ENCODE measurements around the gene FTO.

FTO gene

DNA sequence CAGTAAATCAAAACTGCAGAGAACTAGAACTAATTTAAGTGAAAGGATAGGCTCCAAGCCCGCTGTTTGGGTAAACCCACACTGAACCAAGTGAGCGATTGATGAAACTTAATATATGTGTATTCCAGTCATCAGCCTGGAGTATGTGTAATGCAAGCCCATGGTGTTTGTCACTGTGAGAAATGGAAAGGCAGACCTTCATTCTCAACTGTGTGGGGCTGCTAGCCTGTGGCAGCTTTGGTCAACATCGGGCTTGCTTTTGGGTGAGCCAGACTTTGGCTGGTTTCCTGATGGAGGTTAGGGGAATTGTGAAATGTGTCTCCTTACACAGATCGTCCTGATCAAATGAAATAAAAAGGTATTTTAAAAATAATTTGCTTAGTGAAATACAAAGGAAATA, 302.7 kb downstream of the FTO start:
- no peak for TF ChIP-seq POLR2AphosphoS5 (IDR thresholded peaks at IDR 0.05; ENCODE audit: low read depth, low read length)
- TF ChIP-seq TAF1 (IDR thresholded peaks at IDR 0.05; ENCODE audit: borderline replicate concordance, insufficient read depth, low read length): no peak
- TF ChIP-seq, protein P1, sequence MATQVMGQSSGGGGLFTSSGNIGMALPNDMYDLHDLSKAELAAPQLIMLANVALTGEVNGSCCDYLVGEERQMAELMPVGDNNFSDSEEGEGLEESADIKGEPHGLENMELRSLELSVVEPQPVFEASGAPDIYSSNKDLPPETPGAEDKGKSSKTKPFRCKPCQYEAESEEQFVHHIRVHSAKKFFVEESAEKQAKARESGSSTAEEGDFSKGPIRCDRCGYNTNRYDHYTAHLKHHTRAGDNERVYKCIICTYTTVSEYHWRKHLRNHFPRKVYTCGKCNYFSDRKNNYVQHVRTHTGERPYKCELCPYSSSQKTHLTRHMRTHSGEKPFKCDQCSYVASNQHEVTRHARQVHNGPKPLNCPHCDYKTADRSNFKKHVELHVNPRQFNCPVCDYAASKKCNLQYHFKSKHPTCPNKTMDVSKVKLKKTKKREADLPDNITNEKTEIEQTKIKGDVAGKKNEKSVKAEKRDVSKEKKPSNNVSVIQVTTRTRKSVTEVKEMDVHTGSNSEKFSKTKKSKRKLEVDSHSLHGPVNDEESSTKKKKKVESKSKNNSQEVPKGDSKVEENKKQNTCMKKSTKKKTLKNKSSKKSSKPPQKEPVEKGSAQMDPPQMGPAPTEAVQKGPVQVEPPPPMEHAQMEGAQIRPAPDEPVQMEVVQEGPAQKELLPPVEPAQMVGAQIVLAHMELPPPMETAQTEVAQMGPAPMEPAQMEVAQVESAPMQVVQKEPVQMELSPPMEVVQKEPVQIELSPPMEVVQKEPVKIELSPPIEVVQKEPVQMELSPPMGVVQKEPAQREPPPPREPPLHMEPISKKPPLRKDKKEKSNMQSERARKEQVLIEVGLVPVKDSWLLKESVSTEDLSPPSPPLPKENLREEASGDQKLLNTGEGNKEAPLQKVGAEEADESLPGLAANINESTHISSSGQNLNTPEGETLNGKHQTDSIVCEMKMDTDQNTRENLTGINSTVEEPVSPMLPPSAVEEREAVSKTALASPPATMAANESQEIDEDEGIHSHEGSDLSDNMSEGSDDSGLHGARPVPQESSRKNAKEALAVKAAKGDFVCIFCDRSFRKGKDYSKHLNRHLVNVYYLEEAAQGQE (IDR thresholded peaks at IDR 0.05; ENCODE audit: insufficient read depth in 1 of 2, low read depth in 2 of 2, low read length in 2 of 2): no peak
- no peak for TF ChIP-seq FOXP2 (optimal IDR thresholded peaks at IDR 0.05; ENCODE audit: borderline replicate concordance, extremely low read depth, extremely low read length, insufficient read depth)
- TF ChIP-seq SIN3A (IDR thresholded peaks at IDR 0.05; ENCODE audit: borderline replicate concordance, insufficient read depth, low read length): no peak

DNA sequence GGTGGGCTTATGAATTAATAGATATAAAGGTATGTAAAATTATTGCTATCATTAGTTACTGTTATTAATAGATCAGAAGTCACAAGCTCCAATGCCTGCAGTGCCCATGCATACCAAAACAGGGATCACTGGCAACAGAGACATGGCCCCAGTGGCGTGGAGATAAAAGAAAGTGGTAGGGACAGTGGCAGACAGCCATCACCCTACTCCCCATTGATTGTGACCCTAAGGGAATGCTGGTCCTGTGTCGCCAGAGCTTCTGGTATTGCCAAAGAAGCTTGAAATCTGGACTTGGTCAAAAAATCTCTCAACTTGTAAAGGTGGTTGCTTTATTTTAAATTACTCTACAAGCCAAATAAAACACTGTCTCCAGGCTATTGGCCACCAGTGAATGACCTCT, 303.5 kb downstream of the FTO start:
- TF ChIP-seq SIN3A (IDR thresholded peaks at IDR 0.05; ENCODE audit: borderline replicate concordance, insufficient read depth, low read length) (no peak), FOXP2 (optimal IDR thresholded peaks at IDR 0.05; ENCODE audit: borderline replicate concordance, extremely low read depth, extremely low read length, insufficient read depth) (no peak), POLR2AphosphoS5 (IDR thresholded peaks at IDR 0.05; ENCODE audit: low read depth, low read length) (no peak), TAF1 (IDR thresholded peaks at IDR 0.05; ENCODE audit: borderline replicate concordance, insufficient read depth, low read length) (no peak)
- TF ChIP-seq, protein P1 (IDR thresholded peaks at IDR 0.05; ENCODE audit: insufficient read depth in 1 of 2, low read depth in 2 of 2, low read length in 2 of 2): no peak

DNA sequence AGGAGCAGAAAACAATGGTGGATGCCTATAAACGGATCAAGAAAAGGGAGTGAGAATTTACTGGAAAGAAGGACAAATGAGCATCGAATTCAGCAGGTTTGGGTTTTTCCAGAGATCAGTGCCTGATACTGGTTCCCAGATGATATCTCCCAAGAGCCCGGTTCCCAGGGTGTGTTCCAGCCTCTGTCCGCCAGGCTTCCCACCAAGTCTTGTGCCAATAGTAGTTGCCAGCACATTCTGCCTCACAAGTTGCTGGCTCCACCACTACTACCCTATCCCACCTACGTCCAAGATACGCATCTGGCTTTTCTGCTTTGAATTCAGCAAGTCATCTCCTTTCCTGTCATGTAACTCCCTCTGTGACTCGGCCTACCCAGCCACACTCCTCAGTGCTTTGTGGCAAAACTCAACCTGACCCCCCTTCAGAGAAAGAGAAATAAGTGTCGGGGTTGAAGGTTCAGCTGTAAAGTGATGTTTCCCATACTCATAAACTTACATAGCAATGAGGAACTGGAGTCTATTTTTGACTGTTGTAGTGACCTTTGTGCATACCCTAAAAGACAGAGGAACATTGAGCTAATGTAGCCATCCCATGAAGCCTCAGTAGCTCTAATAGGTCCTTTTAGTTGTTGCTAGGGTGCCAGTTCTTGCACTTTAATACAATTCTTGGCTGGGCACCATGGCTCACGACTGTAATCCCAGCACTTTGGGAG, 305.7 kb downstream of the FTO start:
- TF ChIP-seq SIN3A (IDR thresholded peaks at IDR 0.05; ENCODE audit: borderline replicate concordance, insufficient read depth, low read length): no peak

DNA sequence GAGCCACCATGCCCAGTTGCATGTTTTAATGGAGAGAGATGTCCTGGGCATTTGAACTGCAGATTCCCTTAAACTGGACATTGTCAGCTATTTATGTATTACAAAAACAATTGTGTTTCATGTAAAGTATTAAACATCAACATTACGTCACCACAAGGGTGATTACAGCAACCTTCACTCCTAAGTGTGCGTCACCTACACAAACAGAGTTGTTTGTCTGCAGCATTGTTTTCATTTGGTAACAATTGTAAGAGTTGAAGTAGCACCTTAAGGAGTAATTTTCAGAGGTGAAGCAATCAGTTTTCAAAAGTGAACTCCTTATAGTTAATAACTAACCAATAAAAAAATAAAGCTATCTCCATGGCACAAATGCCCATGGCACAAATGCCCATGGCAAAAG, 311.2 kb downstream of the FTO start:
- TF ChIP-seq SIN3A (IDR thresholded peaks at IDR 0.05; ENCODE audit: borderline replicate concordance, insufficient read depth, low read length) (no peak), FOXP2 (optimal IDR thresholded peaks at IDR 0.05; ENCODE audit: borderline replicate concordance, extremely low read depth, extremely low read length, insufficient read depth) (no peak), TAF1 (IDR thresholded peaks at IDR 0.05; ENCODE audit: borderline replicate concordance, insufficient read depth, low read length) (no peak), POLR2AphosphoS5 (IDR thresholded peaks at IDR 0.05; ENCODE audit: low read depth, low read length) (no peak)
- TF ChIP-seq, protein P1 (IDR thresholded peaks at IDR 0.05; ENCODE audit: insufficient read depth in 1 of 2, low read depth in 2 of 2, low read length in 2 of 2): no peak

DNA sequence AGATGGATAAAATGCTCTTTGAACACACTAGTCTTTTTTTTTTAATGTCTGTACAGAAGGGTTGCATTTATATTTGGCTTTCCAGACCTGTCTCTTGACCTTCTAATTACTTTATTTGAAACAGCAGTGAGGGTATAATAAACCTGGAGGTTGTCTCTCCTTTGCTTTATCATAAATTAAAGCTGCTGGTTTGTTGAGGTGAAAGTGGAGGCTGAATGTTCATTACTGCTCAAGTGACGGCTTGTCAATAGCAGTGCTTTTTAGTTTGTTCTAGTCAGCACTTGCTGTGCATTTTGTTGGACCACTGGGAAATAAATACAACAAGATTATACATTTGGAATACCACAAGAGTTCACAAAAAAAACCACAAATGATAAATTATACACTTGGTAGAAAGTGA, 318.4 kb downstream of the FTO start:
- TF ChIP-seq POLR2AphosphoS5 (IDR thresholded peaks at IDR 0.05; ENCODE audit: low read depth, low read length): no peak

DNA sequence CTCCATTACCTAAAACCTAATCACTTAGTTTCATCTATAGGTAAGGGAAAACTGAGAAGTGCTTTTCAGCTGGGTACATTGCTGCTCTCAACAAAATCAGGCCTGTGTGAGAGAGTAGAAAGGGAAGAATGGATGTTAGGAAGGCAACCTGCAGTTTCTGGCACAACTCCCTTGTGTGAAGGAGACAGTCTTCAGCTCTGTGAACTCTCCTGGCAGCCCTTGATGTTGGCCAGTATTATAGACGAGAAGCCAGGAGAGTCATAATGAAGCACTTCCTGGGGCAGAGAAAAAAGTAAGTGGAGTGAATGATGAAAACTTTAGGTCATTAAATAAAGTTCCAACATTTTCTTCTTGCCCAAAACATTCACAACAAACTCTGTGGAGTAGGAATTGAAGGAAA, 322.5 kb downstream of the FTO start:
- TF ChIP-seq POLR2AphosphoS5 (IDR thresholded peaks at IDR 0.05; ENCODE audit: low read depth, low read length): no peak
- TF ChIP-seq, protein P1 (IDR thresholded peaks at IDR 0.05; ENCODE audit: insufficient read depth in 1 of 2, low read depth in 2 of 2, low read length in 2 of 2): no peak
- TF ChIP-seq TAF1 (IDR thresholded peaks at IDR 0.05; ENCODE audit: borderline replicate concordance, insufficient read depth, low read length): no peak
- TF ChIP-seq FOXP2 (optimal IDR thresholded peaks at IDR 0.05; ENCODE audit: borderline replicate concordance, extremely low read depth, extremely low read length, insufficient read depth): no peak
- no peak for TF ChIP-seq SIN3A (IDR thresholded peaks at IDR 0.05; ENCODE audit: borderline replicate concordance, insufficient read depth, low read length)

Measured in PFSK-1 (cell line).